Epidermal melanocyte (primary cell): Measurements from ENCODE around the gene SRSF8.

ENCODE experiments used
- DNase-seq: peaks from one replicate; pipeline ENCODE4 v3.0.0; 2011; ENCODE audit warnings: low spot score; ENCODE audit not compliant: insufficient read length

Gene SRSF8

DNA sequence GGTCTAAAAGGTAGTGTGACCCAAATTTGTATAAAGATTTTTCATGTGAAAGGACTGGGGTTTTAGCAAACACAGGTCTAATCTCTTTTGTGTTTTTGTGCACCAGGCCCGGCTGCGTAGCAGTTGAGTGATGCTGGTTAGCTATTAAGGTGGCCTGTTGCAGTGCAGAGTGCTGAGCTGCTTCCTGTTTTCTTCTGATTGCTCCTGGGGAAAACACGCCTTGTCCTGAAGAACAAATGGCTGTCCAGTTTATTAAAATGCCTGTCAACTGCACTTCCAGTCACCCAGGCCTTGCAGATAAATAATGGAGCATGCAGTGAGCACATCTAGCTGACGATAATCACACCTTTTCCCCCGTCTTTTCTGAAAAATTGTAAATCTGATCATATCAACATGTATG is 1.8 kb downstream of the SRSF8 start:
- peak; percentile 41 for DNase-seq

DNA sequence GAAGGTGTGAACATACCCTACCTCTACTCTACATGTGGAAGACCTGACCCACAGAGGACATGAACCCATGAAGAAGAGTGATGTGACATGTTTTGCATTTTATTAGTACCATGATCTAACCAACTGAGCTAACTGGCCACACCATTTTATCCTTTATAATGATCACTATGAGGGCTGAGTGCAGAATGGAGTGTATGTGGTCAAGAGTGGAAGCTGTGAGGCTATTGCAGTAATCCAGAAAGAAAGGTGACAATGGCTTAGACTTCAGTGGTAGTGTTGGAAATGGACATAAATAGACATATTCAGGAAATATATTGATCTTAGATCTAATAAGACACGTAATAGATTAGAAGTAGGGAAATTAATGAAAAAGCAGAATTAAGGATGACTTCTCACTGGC is 3.8 kb downstream of the SRSF8 start:
- DNase-seq: no peak

- DNase-seq: no peak
Observed at GRCh38 chr11:95072948-95073347, 6.2 kb downstream of the SRSF8 start.

DNA sequence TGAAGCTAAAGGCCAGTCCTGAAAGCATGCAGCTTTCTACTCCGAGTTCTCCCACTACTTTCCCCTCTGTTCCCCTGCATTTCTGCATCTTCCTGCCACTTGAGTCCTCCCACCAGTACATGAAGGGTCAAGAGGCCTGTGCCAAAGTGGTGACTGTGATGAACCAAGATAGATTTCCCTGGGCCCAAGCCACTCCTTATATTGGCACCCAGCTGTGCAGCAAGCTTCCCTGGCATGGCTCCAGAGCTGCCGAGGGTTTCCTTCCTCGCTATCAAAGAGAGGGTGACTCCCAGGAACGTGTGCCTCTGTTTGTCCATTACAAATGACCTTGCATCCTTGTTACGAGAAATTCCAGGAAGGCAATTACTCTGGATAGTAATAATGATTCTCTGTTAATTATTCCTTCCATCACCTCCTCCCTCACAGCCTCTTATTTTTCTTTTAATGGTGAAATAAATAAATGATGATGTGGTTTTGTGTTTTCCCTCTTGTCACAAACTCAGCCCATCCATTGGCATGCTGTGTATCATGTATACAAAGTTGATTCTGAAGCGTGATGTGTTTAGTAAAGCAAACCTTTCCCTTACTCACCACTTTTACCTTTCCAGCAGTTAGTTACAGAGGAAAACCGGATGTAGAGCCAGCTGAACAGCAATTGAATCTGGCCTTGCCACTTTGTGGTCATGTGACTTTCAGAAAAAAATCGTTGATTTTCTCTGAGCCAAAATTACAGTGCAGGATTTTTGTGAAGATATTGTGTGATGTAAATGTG is 8.3 kb downstream of the SRSF8 start:
- DNase-seq: no peak

DNA sequence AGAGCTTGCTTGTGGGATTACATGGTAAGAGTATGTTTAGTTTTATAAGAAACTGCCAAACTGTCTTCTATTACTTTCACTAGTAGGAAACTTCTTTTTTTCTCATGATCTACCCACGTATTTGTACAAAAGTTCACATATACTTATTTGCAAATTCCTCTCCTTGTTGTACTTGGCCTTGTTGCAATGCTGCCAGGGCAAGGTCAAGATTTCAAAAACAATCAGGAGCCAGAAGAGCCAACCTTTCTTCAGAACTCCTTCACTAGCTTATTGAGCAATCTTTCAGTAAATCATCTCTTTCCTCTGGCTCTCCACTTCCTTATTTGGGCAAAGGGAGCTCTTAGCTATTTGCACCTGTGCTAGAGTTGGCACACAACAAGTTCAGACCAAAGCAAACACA is 9.7 kb downstream of the SRSF8 start:
- DNase-seq: no peak

DNA sequence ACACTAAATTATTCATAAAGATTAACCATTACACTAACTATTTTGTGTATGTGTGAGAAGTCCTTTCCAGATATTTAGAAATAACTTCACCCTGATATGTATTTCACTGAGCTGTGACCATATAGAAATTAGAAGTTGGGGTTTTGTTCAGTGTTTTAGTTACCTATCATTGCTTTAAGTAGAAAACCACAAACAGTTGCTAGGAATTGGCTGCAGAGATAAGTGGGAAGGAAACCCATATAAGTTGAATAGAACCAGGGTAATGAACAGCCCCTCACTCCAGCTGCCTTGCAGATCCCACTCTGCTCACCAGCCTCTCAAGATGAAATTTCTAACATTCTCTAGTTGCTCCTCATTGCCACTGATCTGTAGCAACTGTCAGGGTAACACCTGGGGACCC is 10.3 kb downstream of the SRSF8 start:
- DNase-seq: no peak

GRCh38 chr11:95078526-95078925 is 11.8 kb downstream of the SRSF8 start:
- no peak for DNase-seq

GRCh38 chr11:95081010-95081409 is 14.3 kb downstream of the SRSF8 start:
- no peak for DNase-seq

DNA sequence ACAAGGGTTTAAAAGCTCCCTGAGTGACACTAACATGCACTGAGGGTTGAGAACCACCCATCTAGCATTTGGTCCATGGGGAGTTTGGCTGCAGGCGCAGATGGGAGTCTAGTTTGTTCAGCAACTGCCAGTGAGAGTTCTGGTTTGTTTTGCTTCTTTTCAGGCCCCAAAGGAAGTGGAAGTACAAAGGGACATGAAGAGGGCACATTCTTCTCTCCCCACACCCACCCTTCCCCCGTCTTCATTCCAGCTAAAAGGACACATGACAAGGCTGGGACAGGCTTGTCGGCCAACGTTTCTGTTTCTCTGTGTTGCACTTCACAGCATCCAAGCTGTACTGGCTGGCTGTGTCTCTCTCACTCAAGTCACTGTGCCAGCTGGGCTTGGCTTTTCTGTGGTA is 14.7 kb downstream of the SRSF8 start:
- DNase-seq: no peak

GRCh38 chr11:95082576-95083001 is 15.9 kb downstream of the SRSF8 start:
- DNase-seq: no peak

DNA sequence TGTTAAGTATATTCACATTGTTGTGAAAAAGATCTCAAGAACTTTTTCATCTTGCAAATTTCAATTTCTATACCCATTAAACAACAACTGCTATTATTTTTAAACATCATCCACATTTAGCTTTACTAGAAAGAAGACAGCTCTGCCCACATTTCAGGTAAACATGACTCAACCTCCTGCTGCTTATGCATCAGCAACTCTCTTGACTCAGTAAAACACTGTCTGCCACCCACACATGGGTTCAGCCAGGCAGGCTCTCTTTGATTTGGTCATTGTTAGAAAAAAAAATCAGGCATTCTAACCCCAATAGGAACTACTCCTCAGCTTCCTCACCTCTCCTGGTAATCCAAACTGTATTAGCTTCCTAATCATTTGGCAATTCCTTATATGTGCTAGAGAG is 17.8 kb downstream of the SRSF8 start:
- DNase-seq: no peak

- DNase-seq: no peak
Observed at GRCh38 chr11:95085117-95085816, 18.5 kb downstream of the SRSF8 start.

DNA sequence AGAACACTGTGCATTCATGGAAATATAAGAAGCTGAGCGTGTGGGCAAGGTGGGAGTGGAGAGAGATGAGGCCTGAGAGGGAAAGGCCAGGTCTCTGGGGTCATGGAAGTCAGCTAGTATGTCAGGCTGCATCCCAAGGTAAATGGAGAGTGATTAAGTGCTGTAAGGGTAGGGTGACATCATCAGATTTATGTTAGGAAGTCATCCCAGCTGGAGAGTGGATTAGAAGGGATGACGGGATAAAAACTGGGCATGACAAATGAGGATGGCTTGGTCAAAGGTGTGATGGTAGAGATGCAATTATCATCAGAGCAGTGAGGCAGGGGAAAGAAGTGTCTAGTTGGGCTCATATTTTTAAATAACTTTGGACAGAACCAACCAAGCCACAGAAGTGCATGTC is 19.4 kb downstream of the SRSF8 start:
- no peak for DNase-seq

GRCh38 chr11:95086836-95087570 is 20.3 kb downstream of the SRSF8 start:
- DNase-seq: no peak

- DNase-seq: no peak
Observed at GRCh38 chr11:95088946-95089619, 22.4 kb downstream of the SRSF8 start.

GRCh38 chr11:95089620-95090542 is 23.2 kb downstream of the SRSF8 start, which contains the start of gene ENDOD1:
Gene ENDOD1 (plus strand): TSS chr11:95089846. CDS start chr11:95089928, 82 bp downstream.
- peak; percentile 66 for DNase-seq

DNA sequence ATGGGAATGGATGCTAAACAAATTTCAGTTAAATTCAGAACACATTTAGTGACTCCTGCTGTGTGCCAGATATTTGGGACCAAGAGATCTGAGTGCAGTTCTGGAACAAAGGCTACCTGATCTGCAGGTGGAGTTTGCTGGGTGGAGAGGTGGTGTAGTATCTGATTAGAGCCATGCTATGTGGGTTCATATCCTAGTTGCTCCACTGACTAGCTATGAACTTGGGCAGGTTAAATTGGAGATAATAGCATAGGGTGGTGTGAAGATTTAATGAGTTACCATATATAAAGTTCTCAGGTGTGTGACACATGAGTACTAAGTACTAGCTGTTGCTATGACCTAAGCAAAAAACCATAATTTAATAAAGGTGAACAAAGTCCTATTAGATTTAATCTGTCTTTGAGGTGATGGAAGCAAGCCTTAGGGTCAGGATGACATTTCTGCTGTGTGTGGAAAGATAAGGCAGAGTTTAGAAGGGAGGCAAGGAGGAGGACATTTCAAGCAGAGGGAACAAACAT is 25.0 kb downstream of the SRSF8 start:
- DNase-seq: no peak

DNA sequence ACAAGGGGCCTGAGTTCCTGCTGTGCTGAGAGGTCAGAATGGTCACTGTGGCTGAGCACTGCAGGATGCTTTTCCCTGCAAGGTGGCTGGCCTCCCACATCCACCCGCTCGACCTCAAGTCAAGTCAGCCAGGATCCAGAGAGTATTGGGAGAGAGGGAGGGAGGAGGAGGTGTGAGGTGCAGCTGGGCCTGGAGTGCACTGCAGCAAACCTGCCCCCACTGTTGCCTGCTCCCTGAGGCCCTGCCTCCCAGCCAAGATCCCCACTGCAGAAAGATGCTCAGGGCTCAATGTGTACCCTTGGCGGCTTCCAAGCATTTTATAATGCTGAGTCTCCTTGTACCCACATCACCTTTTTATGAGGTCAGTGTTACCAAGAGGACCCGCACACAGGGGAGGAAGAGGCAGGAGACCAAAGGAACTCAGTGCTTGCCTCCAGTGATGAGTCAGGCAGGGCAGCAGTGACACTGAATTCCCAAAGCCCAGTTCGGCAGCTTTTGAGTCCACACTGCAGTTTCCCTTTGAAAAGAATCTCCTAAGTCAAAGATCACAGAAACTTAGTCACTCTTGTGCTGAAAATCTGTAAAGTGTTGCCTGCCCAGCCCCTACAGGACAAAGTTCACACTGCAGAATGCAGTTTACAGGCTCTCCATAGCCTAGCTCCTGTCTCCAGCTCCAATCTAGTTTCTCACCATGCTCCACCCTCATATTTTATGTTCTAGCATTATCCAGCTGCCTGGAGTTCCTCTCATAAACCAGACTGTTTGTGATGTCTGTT is 26.0 kb downstream of the SRSF8 start:
- DNase-seq: no peak

DNA sequence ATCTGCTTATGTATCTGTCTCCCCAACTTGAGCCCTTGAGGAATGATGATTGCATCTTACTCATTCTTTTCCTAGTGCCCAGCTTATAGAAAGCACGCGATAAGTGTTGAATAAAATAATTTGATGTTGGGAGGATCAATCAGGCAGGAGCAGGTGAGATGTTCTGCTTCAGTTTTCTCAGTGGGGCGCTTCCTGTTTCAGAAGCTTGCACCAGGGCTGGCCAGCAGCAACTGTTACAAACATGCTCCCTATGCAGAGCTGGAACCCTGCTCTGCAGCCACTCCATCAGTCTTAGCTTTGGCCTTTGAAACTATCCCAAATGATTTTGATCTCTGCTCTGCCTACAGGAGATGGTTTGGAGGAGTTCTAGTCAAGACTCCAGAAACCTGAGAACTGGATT is 26.8 kb downstream of the SRSF8 start:
- DNase-seq: no peak
